Epithelial cell of esophagus (primary cell): ENCODE results near the gene SNRNP200.

Experiments
- DNase-seq: peaks from one replicate; pipeline ENCODE4 v3.0.0; 2010; ENCODE audit warnings: low read depth
- H3K4me3 ChIP-seq: 2 replicates; pipeline ENCODE4 v1.5.1; 2011; ENCODE audit warnings: mild to moderate bottlenecking, low read length, control low read depth
- TF ChIP-seq, protein P1 (sequence below): IDR thresholded peaks from 2 replicates; pipeline ENCODE4 v1.5.1; 2011; ENCODE audit warnings: low read depth, mild to moderate bottlenecking, low read length, control low read depth, inconsistent platforms; ENCODE audit not compliant: insufficient read depth; ENCODE audit errors: missing control alignments

Gene SNRNP200

DNA sequence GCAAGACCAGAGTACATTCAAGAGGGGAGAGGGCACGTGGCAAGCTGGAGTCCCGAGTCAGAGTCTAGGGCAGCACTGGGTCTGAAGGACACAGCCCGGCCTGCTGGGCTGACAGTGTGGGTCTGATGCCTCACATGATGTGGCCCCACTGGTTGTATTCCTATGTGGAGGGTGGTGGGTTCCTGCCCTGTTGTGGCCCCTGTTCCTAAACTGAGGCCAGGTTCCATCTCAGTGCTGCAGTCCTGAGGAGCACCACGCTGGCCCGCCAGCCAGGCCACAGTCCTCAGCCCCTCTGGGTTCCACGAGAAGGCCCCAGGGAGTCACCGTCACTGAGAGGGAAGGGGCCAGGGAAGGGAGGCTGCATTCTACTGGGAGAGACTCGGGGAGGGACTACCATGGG lies 52.8 kb downstream of the SNRNP200 start:
- no peak for DNase-seq
- H3K4me3 ChIP-seq: no peak overlapping the region
- TF ChIP-seq, protein P1, sequence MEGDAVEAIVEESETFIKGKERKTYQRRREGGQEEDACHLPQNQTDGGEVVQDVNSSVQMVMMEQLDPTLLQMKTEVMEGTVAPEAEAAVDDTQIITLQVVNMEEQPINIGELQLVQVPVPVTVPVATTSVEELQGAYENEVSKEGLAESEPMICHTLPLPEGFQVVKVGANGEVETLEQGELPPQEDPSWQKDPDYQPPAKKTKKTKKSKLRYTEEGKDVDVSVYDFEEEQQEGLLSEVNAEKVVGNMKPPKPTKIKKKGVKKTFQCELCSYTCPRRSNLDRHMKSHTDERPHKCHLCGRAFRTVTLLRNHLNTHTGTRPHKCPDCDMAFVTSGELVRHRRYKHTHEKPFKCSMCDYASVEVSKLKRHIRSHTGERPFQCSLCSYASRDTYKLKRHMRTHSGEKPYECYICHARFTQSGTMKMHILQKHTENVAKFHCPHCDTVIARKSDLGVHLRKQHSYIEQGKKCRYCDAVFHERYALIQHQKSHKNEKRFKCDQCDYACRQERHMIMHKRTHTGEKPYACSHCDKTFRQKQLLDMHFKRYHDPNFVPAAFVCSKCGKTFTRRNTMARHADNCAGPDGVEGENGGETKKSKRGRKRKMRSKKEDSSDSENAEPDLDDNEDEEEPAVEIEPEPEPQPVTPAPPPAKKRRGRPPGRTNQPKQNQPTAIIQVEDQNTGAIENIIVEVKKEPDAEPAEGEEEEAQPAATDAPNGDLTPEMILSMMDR: no peak

GRCh38 chr2:96251721-96252292 lies 53.5 kb downstream of the SNRNP200 start:
- no peak overlapping the region for H3K4me3 ChIP-seq
- TF ChIP-seq, protein P1: no peak
- DNase-seq: no peak

GRCh38 chr2:96250188-96250587 lies 55.2 kb downstream of the SNRNP200 start:
- TF ChIP-seq, protein P1: no peak
- no peak for DNase-seq
- H3K4me3 ChIP-seq: no peak overlapping the region

DNA sequence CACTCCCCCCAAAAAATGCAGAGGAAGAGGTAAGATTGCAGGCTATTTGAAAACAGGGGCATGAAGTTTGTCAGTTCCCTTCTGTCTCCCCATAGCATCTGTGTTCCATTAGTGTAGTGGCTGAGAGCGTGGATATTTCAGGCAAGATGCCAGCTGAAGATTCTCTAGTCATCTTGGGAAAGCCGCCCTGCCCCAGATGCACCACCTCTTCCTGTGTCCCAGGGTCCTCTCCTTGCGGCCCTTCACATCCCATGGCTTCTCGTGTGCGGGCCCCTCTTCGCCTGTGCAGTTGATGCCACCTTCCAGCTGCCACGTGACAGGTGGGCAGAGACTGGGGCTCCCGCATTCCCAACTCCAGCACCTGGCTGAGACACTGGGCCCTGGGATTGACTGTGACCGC lies 55.7 kb downstream of the SNRNP200 start:
- no peak for DNase-seq
- no peak overlapping the region for H3K4me3 ChIP-seq
- TF ChIP-seq, protein P1: no peak

DNA sequence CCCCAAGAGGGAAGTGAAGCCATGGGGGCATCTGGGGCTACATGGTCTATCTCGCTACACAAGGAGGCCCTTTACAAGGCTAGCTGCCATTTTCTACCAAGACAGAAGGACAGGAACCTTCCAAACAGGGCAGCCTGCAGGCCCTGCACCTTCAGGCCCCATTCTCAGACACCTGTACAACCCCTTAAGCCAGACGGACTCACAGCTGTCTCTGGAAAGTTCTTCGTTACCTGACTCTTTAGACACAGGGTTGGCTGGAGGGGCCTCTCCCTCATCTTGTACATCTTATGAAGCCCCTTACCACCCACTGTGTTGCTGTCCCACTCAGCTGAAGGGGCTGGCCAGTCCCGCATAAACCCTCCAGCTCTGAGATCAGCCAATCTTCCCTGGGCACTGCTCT lies 56.7 kb downstream of the SNRNP200 start:
- TF ChIP-seq, protein P1: no peak
- H3K4me3 ChIP-seq: no peak overlapping the region
- DNase-seq: no peak

DNA sequence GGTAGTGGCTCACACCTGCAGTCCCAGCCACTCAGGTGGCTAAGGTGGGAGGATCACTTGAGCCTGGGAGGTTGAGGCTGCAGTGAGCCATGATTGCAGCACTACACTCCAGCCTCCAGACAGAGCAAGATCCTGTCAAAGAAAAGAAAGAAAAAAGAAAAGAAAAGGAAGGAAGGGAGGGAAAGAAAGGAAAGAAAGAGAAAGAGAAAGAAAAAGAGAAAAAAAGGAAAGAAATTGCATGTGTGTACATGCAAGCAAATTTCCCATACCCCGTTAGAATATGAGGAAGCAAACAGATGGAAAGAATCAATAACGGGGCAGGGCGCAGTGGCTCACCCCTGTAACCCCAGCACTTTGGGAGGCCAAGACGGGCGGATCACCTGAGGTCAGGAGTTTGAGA lies 57.5 kb downstream of the SNRNP200 start:
- no peak for DNase-seq
- TF ChIP-seq, protein P1: no peak
- no peak overlapping the region for H3K4me3 ChIP-seq

- TF ChIP-seq, protein P1: no peak
- H3K4me3 ChIP-seq: no peak overlapping the region
- no peak for DNase-seq
These were observed 58.3 kb downstream of the SNRNP200 start for GRCh38 chr2:96247009-96247408.
